HG03175 (cell line): ENCODE measurements around the gene STARD13.
"Not testable (repeated sequence)": the region's sequence is repeated elsewhere in the genome, so short reads cannot be mapped to it uniquely, and the experiment has no call there.

Source experiments
- ATAC-seq: cut with Tn5 transposase; IDR thresholded peaks from one replicate; pipeline ENCODE4 v1.9.1; 2021; ENCODE audit warnings: mild to moderate bottlenecking, moderate library complexity; ENCODE audit not compliant: unreplicated experiment

The STARD13 gene

DNA sequence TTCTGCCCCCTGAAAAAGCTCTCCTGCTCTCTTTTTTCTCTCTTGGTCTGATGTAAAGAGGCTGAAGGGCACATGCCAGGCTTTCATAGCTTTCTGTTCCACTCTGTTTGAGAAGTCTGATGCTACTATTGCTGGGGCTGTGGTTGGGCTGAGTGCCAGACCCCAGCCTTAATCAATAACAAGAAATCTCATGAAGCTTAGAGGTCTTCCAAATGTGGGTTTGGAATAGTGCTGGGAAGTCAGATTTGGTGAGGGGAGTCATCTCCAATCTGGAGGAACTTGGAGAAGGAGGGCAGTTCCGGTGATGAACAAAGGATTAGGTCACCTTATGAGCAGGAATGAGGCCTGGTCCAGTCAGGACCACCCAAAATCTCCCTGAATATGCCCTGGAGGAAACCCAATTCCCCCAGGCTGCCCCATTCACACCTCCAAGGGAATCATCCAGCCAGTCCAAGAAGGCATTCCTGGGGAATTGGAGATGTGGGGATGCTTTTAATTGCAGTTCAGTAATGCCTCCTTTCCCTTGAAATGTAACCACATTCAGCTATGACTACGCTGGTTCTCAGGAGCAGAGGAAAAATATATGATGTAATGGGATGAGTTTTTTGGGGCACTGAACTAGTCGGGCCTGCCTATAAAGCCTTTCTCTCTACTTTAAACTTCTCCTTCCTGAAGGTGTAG lies 102.0 kb downstream of the STARD13 start:
- ATAC-seq = no peak

DNA sequence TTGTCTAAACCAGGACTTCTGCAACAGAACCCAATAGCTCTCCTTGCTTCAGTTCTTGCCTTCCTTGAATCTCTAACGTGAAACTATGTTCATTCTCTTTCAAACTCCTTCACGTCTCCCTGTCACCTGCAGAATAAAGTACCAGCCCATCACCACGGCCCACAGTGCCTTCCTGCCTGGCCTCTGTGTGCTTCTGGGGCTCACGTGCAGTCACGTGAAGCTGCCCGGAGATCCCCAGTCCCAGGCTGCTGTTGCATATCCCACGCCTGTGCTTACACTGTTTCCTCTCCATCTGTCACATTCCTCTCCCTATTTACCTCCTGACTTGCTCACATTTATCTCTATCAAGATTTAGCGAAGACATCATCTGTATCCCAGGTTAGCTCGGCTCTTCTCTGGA lies 102.8 kb downstream of the STARD13 start:
- ATAC-seq = no peak

DNA sequence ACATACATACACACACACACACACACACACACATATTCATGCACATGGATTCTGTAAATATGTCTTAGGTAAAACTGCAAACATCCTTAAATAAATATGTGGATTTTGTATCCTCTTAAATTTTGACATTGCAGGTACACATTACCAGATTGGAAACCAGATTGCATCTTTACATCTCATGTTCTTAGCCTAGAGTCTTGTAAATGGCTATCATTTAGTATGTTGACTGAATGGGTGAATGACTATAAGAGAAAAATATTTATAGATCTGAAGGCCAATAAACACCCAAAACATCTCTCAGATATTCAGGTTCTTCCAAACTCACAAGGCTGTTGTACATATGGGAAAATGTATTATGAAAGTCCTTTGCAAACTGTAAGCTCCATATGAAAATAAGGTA lies 104.3 kb downstream of the STARD13 start:
- no peak for ATAC-seq

DNA sequence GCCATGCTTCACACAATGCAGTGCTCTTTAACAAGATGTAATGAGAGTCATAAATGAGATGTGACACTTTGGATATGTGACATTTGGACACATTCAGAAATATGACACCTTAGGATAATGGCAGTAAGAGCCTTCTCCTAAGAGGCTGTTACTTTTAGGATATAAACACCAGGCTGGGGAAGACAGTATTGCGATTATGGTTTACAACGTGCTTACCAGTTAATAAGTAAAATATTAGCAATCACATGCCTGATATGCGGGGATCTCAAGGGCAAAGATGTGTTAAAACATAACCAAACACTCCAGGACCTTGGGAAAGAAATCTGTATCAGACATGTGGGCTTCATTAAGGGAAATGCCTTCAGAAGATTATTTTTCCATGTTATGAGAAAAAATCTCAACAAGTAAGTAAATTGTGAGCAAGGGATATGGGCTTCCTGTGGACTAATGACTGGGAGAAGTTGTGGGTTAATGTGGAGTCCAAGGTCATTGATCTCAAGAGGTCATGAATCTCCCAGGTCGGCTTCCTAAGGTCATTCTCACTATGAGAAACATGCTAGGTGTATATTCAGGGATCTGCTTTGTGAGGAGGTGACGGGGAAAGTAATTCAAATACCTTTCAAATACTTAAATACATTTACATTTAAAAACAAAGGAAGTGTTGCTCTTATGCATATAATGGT lies 105.3 kb downstream of the STARD13 start:
- ATAC-seq = no peak

DNA sequence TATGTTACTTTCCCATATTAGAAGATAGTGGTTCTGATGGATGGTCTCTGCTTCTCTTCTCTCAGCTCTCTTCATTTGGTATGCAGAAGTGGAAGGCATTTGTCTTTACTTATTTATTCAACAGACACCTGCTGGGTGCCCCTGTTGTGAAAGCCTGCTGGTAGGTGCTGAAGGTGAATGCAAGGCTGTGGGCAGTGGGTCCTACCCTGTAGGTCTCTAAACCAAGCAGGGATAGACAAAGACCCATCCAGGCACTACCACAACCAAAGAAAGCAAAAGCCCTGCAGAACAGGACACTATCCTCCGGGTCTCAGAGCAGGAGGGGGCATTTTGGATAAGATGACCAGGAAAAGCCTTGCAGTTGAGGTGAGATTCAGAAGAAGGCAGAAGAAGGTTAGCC lies 106.1 kb downstream of the STARD13 start:
- no peak for ATAC-seq

DNA sequence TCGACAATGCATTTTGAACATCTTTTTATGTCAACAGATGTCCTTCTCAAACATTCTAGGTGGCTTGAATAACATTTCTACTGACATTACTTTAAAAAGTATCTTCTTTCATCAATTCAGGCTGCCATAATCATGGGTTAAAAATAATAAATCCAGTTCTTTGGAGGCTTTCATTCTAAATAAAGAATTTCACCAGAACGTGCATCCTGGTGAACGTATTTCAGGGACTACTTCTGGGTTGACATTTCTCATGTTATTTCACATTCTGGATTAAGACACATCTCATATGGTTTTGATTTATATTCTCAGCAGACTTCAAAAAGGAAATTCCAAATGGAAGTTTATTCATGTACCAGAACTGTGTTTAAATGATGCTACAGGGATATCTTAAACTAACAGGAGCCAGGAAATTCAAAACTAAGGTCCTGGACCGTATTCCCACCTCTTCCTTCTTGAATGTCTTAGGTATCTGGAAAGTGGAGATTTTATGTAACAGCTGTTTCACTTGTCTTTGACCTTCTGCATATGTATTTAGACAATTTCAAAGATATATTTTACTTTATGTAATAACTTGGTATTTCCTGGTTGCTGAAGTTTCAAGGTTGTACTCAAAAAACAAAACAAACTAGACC lies 107.2 kb downstream of the STARD13 start:
- ATAC-seq = no peak

DNA sequence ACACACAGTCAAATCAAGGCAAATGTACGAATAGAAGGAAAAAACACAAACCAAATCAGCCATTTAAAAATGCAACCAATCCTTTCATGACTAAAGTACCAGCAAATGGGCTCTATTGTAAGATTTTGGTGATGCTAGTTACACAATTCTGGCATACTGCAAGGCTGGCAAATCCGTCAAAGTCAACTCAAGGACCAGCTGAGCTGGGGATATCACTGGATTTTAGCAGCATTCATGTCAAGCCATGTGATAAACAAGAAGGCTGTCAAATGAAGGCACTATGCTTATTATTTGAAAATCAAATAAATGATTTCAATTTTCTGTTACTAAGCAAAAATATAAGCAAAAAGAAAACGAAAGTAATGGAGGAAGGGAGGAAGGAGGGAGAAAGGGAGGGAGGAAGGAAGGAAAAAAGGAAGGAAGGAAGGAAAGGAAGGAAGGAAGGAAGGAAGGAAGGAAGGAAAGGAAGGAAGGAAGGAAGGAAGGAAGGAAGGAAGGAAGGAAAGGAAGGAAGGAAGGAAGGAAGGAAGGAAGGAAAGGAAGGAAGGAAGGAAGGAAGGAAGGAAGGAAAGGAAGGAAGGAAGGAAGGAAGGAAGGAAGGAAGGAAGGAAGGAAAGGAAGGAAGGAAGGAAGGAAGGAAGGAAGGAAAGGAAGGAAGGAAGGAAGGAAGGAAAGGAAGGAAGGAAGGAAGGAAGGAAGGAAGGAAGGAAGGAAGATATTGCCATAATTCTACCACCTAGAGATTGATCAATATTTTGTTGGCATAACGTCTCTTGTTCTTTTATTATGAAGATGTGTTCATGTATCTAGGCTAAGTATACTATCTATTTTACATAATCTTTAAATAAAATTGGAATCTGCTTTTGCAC lies 108.0 kb downstream of the STARD13 start:
- ATAC-seq = not testable (repeated sequence)

DNA sequence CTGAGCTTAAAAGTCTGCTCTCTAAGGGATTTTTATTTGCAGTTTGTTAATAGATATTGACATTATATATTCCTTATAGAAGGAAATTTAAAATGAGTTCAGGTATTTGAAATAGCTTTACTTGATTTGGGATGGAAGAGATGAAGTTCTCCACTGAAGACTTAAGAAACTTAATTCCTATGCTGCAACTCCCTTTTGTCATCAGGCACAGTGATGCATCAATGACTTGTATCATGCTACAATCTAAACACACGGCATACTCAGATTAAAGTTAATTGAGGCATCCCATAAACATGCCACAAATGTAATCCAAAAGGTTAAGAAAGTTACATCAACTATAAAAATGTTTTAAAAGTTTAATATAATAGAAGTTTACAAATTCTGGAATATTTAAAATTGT lies 109.0 kb downstream of the STARD13 start:
- ATAC-seq = no peak

DNA sequence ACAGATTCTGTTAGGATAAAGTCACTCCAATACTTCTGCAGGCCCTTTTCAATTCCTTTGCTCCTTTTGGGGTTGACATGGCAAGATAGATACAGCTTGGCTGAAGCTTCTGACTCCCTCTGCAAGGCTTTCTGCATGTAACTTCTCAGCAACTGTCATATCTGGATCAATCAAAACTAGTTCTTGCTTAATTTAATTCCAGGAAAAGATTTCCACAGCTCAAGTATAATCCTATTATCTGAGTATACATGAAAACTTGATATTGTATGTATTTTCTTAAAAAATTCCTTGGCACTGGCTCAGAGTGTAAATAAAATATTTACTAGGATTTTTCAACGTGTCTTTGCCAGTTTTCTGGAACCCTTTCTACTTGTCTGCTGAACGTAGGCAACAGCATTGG lies 109.6 kb downstream of the STARD13 start:
- no peak for ATAC-seq

DNA sequence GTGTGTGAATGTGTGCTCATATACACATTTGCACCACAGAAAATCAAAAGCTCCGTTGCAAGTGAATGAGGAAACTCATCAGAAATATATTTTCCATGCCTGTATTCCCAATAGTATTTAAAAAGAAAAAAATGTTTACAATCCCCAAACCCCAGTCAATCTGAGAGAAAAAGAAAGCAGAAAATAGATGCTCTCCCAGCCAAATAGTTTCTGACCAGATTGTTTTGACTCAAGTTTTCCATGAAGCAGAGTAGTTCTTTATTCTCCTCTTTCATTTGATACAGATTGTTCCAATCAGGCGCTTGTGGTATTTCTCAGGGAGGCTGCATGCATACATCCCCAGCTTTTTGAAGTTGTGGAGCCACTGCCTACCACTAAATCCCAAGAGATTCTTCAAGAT lies 110.6 kb downstream of the STARD13 start:
- ATAC-seq = no peak

DNA sequence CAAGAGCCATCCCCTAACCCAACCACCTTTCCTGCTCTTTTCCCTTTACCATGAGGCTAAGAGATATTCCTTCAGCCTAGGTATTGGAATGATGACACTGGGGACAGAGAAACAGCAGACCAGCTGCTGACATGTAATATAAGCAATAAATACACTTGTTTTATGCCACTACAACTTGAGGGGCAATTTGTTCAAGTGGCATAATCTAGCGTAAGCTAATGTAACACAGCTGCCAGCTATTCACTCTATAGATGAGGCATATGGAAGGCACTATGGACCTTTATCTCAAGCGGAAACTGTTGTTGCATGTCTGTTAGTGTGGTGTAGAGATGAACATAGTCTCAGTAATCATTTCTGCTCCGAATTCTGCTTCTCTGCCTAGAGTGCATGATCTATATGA lies 111.1 kb downstream of the STARD13 start:
- no peak for ATAC-seq

DNA sequence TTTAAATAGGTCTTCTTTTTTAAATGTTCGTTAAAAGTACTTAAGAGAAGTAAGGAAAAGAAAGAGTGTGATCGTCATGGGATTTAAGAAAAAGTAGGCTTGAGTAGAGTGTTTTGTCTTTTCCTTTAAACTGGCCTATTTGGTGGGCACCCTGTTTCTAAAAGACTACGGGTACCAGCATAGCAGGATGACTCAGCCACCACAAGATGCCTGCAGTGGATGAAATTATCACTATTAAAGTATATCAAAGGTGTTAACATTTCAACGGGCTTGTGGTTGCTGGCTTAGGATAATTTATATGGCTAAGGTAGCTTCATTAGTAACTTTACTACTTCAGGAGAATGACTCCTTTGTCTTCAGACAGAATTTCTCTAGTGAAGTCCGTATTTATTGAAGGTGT lies 112.6 kb downstream of the STARD13 start:
- no peak for ATAC-seq

DNA sequence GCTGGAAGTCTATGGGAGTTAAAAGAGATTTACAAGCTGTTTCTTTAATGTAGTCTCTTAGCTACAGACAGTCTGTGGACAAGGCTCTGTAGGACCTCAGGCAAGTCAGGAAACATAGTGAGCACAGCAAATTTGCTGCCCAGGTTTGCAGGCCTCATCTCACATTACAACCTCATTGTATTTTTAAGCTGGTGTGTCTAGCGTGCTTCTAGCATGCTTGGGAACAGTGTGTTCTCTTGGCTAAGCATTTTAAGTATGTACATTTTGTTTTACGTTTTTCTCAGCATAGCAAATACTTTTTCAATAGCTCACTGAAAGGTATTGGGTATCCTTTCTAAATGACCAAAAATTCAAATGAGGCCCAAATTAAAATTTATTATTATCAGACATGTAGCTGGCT lies 113.2 kb downstream of the STARD13 start:
- ATAC-seq = no peak

DNA sequence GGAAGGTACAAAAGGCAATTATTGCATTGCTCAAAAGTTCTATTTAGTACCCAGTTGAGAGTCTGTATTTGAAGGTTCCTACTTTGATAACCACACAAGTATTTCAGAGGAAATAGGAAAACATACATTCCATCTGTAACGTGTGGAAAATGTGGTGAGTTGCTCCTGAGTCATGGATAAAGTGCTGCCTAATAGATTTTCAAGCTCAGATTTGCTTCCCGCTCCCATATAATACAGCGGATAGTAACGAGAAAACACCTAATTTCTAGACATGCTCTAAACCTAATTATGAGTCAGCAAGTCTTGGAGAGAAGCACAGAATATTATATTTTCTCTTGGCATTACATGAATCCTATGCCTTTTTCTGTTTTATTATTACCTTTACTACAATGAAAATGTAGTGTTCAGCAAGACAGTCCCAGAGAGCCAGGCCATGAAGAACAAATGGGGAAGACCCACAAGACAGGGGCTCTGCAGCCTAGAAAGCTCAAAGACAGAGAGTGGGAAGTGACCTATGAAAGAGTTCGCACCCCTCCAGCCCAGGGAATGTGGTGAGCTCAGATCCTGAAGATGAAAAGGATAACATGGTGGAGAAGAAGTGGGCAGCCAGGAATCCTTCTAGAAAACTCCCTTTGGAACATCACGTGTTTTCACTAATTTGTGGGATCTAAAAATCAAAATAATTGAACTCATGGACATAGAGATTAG lies 116.1 kb downstream of the STARD13 start:
- no peak for ATAC-seq

DNA sequence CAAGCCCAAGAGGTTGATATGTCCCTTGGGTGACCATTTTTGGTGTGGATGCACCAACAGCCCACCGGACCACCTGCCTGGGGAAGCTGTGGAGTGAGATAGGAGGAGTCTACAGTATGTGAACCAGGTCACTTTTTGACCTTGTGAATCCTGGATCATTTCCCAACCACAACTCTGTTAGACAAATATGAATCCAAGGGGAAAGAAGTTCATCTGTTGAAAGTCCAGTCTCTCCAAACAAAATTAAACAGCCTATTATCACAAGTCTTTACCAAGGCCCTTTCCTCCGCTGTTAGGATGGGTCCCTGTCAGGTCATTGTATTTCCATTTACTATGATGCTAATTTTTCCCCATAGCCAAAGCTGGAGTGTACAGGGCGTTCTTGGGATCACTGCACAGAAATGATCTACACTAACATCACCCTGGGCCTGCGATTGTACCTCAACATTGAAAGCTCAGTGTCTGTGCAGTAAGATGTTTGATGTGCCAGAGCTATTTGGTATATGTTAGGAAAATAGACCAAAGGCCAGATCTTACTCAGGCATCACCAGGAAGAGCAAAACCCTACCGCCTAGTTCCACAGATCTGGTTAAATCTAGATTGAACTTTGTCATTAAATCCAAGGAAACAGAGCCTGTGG lies 117.1 kb downstream of the STARD13 start:
- no peak for ATAC-seq

DNA sequence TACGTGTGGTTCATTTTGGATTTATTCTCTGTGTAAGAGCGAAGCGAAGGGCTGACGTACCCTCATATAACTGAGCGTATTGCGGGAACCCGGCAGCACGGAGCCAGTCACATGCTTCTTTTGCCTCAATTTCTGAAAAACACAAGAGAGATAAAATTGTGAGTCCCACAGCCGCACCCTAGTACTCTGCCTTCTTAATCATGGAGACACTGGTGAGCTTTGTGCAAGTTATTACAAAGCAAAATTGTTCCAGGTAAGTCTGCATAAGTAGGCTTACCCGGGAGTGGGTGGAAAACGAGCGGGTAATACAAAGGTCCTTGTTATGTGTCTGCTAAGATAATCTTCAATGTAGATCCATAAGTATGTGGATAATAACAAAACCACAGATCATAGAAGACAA lies 118.1 kb downstream of the STARD13 start:
- no peak for ATAC-seq

DNA sequence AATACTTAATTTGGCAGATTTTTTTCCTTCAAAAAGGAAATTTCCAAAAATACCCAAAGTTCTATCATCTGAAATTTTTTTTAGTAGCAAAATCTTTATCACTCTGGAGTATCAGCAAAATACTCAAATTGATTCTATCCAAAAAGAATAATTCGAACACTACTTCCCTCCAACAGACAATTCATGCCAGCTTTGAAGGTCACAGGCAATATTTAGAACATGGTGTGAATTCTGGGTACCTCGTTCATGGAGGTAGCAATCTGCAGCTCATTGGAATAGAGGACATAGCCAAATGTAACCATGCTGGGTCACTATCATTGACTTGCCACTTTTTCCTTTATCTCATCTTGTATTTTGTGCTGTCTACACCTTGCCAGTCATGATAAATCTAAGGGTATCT lies 119.8 kb downstream of the STARD13 start:
- ATAC-seq = no peak

DNA sequence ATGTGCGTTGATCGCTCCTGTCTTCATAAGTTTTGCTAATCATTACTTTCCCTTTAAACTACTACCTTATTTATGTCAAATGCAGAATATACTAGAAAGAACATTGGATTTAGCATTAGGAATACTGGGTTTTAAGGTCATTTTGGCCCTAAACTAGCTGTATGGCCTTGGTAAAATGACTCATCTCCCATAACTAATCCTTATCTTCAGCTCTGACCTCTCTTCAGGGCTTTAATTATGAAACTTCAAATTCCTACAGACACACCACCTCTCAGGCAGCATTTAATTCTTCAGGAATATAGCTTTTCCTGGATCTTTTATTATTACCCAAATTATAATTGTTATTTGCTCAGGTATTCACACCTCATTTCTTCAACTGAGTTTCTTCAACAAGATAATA lies 121.2 kb downstream of the STARD13 start:
- no peak for ATAC-seq

DNA sequence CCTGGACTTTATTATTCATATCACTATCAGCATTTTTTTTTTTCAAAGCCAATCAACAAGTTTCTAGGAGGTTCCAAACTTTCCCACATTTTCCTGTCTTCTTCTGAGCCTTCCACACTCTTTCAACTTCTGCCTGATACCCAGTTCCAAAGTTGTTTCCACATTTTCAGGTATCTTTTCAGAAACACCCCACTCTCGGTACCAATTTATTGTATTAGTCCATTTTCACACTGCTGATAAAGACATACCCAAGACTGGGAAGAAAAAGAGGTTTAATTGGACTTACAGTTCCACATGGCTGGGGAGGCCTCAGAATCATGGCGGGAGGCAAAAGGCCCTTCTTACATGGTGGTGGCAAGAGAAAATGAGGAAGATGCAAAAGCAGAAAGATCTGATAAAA lies 122.8 kb downstream of the STARD13 start:
- ATAC-seq = not testable (repeated sequence)

DNA sequence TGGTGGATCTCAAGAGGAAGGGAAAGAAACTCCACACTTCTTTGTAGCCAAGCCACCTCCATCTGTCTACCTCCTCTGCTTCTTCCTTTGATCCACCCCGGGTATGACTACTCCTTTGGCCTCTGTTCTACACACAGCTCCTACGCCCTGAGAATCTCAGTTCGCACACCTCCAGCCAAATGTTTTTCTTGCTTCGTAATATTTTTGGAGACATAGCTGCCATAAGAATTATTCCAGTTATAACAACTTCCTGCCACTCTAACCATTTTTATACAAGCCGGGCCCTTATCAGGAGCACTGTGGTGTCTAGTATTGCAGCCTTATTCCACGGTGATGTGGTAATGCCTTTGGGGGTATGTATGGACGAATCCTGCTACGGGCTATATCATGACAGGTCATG lies 126.7 kb downstream of the STARD13 start:
- no peak for ATAC-seq
